Measurements from ENCODE around the gene NPAS1.

NPAS1 gene

DNA sequence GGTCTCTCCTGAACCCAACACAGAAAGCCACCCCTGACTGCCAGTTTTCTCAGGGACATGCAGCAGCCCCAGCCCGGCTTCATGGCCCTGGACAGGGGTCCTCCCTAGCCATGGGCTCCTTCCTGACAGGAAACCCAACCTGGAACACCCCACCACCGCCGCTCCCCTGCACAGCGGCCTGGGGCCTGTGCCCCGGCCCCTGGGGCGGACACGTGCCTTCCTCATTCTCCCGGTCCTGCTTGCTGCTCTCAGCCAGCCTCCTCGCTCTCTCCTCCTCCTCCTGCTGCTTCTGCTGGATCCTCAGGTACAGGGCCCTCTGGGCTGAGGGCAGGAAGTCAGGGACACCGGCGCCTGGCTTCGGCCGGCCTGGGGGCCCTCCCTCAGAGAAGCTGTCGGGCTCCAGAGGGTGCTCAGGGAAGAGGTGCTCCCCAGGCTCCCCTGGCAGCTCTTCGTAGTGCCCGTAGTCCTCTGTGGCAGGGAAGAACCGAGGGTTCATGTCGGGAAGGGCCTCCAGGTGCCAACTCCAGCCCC, 49.3 kb downstream of the NPAS1 start:
- H3K4me3 ChIP-seq (ENCODE audit: low read length in 2 of 2) = no peak overlapping the region
- H2BK15ac ChIP-seq (ENCODE audit: low read length) = no peak overlapping the region
- WGBS, 2 donors (ENCODE audit: extremely low coverage in 2 of 2, insufficient read length in 2 of 2, insufficient replicate concordance in 1 of 2) = no CpG with 5 or more reads among the region's 18 CpGs
- H3K9me3 ChIP-seq (replicated peaks in 1 of 2; ENCODE audit: control insufficient read depth in 2 of 2, insufficient read depth in 1 of 2, low read depth in 1 of 2, low read length in 2 of 2) = no peaks in the 10 kb centered on the region
- H2AFZ ChIP-seq (ENCODE audit: low read length) = no peak overlapping the region
- no peak overlapping the region for H3K9ac ChIP-seq (ENCODE audit: low read depth, low read length, poor library complexity)
- H2BK120ac ChIP-seq (ENCODE audit: low read depth, low read length) = no peak overlapping the region
- no peak overlapping the region for H3K4me2 ChIP-seq (ENCODE audit: insufficient read depth, low read length, poor library complexity, severe bottlenecking)
- no peak overlapping the region for H3K23ac ChIP-seq (ENCODE audit: low read depth, low read length, poor library complexity)
- no peaks in the 10 kb centered on the region for H3K4me1 ChIP-seq (ENCODE audit: control insufficient read depth in 2 of 2, insufficient read depth in 1 of 2, low read depth in 1 of 2, low read length in 2 of 2)
- H3K4ac ChIP-seq (ENCODE audit: low read length) = no peak overlapping the region
- H3K79me1 ChIP-seq (ENCODE audit: low read depth, low read length) = peaks cover 17% of the 10 kb centered on the region
- no peak overlapping the region for H2BK5ac ChIP-seq (ENCODE audit: low read length)
- no peak overlapping the region for H4K8ac ChIP-seq (ENCODE audit: low read depth, low read length)
- no peak overlapping the region for H3K14ac ChIP-seq (ENCODE audit: low read length)
- no peak overlapping the region for H2AK5ac ChIP-seq (ENCODE audit: low read depth, low read length)
- DNase-seq (ENCODE audit: low spot score) = no peak
- no peak overlapping the region for H2BK12ac ChIP-seq (ENCODE audit: low read length)
- no peak overlapping the region for H3K18ac ChIP-seq (ENCODE audit: low read length)
- H3K27me3 ChIP-seq (ENCODE audit: control insufficient read depth in 3 of 3, insufficient read depth in 3 of 3, low read depth in 1 of 3, low read length in 3 of 3) = no peaks in the 10 kb centered on the region
- H4K91ac ChIP-seq (ENCODE audit: low read depth, low read length, poor library complexity) = no peak overlapping the region
- H3K36me3 ChIP-seq (replicated peaks in 1 of 2; ENCODE audit: control insufficient read depth in 2 of 2, insufficient read depth in 2 of 2, low read length in 2 of 2) = peaks cover 63 to 97% of the 10 kb centered on the region in 2 donors
- no peak overlapping the region for H3K27ac ChIP-seq (replicated peaks; ENCODE audit: low read length)

DNA sequence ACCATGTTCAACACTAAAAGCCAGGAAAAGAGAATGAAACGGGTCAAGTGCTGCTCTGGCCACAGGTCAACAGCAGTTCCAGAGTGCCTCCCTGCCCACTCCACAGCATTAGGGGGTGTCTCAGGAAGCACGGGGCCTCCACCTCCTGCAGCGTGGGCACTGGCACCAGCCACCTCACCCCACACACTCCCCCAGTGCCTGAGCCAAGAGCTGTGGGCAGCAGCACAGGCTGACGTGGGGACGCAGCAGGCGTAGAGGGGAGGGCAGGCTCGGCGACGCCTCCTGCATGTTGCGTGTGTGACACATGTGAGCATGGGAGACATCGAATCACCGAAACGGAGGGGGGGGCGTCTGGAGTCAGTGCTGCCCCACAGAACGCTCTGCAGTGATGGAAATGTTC, 50.2 kb downstream of the NPAS1 start:
- no peak overlapping the region for H2BK120ac ChIP-seq (ENCODE audit: low read depth, low read length)
- H3K4me3 ChIP-seq (ENCODE audit: low read length in 2 of 2) = peak overlapping the region in 1 of 2 donors; percentile 4
- H2BK12ac ChIP-seq (ENCODE audit: low read length) = no peak overlapping the region
- H3K9me3 ChIP-seq (replicated peaks in 1 of 2; ENCODE audit: control insufficient read depth in 2 of 2, insufficient read depth in 1 of 2, low read depth in 1 of 2, low read length in 2 of 2) = no peaks in the 10 kb centered on the region
- no peak overlapping the region for H4K8ac ChIP-seq (ENCODE audit: low read depth, low read length)
- no peak overlapping the region for H3K27ac ChIP-seq (replicated peaks; ENCODE audit: low read length)
- H3K23ac ChIP-seq (ENCODE audit: low read depth, low read length, poor library complexity) = no peak overlapping the region
- H2BK15ac ChIP-seq (ENCODE audit: low read length) = no peak overlapping the region
- H2AK5ac ChIP-seq (ENCODE audit: low read depth, low read length) = no peak overlapping the region
- H3K4ac ChIP-seq (ENCODE audit: low read length) = no peak overlapping the region
- H3K18ac ChIP-seq (ENCODE audit: low read length) = no peak overlapping the region
- no CpG with 5 or more reads among the region's 15 CpGs for WGBS, 2 donors (ENCODE audit: extremely low coverage in 2 of 2, insufficient read length in 2 of 2, insufficient replicate concordance in 1 of 2)
- no peak overlapping the region for H2BK5ac ChIP-seq (ENCODE audit: low read length)
- no peak for DNase-seq (ENCODE audit: low spot score)
- no peaks in the 10 kb centered on the region for H3K27me3 ChIP-seq (ENCODE audit: control insufficient read depth in 3 of 3, insufficient read depth in 3 of 3, low read depth in 1 of 3, low read length in 3 of 3)
- no peak overlapping the region for H4K91ac ChIP-seq (ENCODE audit: low read depth, low read length, poor library complexity)
- H3K14ac ChIP-seq (ENCODE audit: low read length) = peak overlapping the region; percentile 47
- no peak overlapping the region for H3K9ac ChIP-seq (ENCODE audit: low read depth, low read length, poor library complexity)
- H3K4me1 ChIP-seq (ENCODE audit: control insufficient read depth in 2 of 2, insufficient read depth in 1 of 2, low read depth in 1 of 2, low read length in 2 of 2) = no peaks in the 10 kb centered on the region
- no peak overlapping the region for H2AFZ ChIP-seq (ENCODE audit: low read length)
- H3K79me1 ChIP-seq (ENCODE audit: low read depth, low read length) = peaks cover 23% of the 10 kb centered on the region
- H3K36me3 ChIP-seq (replicated peaks in 1 of 2; ENCODE audit: control insufficient read depth in 2 of 2, insufficient read depth in 2 of 2, low read length in 2 of 2) = peaks cover 65 to 97% of the 10 kb centered on the region in 2 donors
- H3K4me2 ChIP-seq (ENCODE audit: insufficient read depth, low read length, poor library complexity, severe bottlenecking) = no peak overlapping the region

DNA sequence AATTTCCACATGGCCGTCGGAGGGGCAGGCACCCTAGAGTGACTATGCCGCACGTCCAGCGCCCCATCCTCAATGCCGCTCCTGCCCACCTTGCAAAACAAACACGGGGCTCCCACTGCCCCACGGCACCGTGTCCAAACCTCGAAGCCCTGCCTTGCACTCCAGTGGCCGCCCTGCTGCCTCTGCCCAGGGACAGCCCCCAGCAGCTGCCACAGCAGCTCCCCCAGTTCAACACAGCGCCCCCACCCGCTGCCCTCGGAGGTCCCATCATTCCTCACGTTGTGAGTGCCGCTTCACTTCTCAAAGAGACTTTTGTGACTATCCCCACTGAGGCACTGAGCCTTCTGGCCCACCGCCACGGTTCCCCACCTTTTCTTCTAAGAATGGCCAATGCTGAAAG, 51.1 kb downstream of the NPAS1 start:
- Histone ChIP-seq H3K27me3 (ENCODE audit: control insufficient read depth in 3 of 3, insufficient read depth in 3 of 3, low read depth in 1 of 3, low read length in 3 of 3) (no peaks in the 10 kb centered on the region), H3K9ac (ENCODE audit: low read depth, low read length, poor library complexity) (no peak overlapping the region), H3K36me3 (replicated peaks in 1 of 2; ENCODE audit: control insufficient read depth in 2 of 2, insufficient read depth in 2 of 2, low read length in 2 of 2) (peaks cover 68 to 97% of the 10 kb centered on the region in 2 donors), H4K8ac (ENCODE audit: low read depth, low read length) (no peak overlapping the region), H3K27ac (replicated peaks; ENCODE audit: low read length) (no peak overlapping the region), H4K91ac (ENCODE audit: low read depth, low read length, poor library complexity) (no peak overlapping the region), H3K4me1 (ENCODE audit: control insufficient read depth in 2 of 2, insufficient read depth in 1 of 2, low read depth in 1 of 2, low read length in 2 of 2) (no peaks in the 10 kb centered on the region), H3K18ac (ENCODE audit: low read length) (no peak overlapping the region), H2AK5ac (ENCODE audit: low read depth, low read length) (no peak overlapping the region), H3K9me3 (replicated peaks in 1 of 2; ENCODE audit: control insufficient read depth in 2 of 2, insufficient read depth in 1 of 2, low read depth in 1 of 2, low read length in 2 of 2) (no peaks in the 10 kb centered on the region), H3K4me2 (ENCODE audit: insufficient read depth, low read length, poor library complexity, severe bottlenecking) (no peak overlapping the region), H3K4ac (ENCODE audit: low read length) (no peak overlapping the region), H3K4me3 (ENCODE audit: low read length in 2 of 2) (no peak overlapping the region), H3K23ac (ENCODE audit: low read depth, low read length, poor library complexity) (no peak overlapping the region), H2BK15ac (ENCODE audit: low read length) (no peak overlapping the region), H2BK12ac (ENCODE audit: low read length) (no peak overlapping the region), H3K79me1 (ENCODE audit: low read depth, low read length) (peaks cover 26% of the 10 kb centered on the region), H2AFZ (ENCODE audit: low read length) (no peak overlapping the region), H2BK5ac (ENCODE audit: low read length) (peak overlapping the region; percentile 53), H3K14ac (ENCODE audit: low read length) (no peak overlapping the region), H2BK120ac (ENCODE audit: low read depth, low read length) (no peak overlapping the region)
- DNase-seq (ENCODE audit: low spot score) = no peak
- WGBS, 2 donors (ENCODE audit: extremely low coverage in 2 of 2, insufficient read length in 2 of 2, insufficient replicate concordance in 1 of 2) = no CpG with 5 or more reads among the region's 18 CpGs

DNA sequence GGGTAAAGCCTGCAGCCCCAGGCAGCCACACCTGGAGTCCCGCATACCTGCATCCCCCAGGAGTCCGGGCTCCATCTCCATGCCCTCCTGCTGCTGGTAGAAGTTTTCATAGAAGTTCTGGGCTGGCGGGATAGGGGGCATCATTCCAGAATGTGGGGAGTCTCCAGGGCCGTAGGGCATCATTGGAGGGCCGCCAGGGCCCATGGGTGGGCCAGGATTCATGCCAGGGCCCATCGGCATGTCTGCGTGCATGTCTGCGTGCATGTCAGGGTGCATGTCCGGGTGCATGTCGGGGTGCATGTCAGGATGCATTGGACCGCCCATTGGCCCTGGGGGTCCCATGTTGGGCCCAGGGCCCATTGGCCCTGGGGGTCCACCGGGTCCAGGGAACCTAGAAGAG, 52.1 kb downstream of the NPAS1 start:
- H3K23ac ChIP-seq (ENCODE audit: low read depth, low read length, poor library complexity) = no peak overlapping the region
- no peak overlapping the region for H3K18ac ChIP-seq (ENCODE audit: low read length)
- no peak overlapping the region for H4K91ac ChIP-seq (ENCODE audit: low read depth, low read length, poor library complexity)
- H3K9me3 ChIP-seq (replicated peaks in 1 of 2; ENCODE audit: control insufficient read depth in 2 of 2, insufficient read depth in 1 of 2, low read depth in 1 of 2, low read length in 2 of 2) = no peaks in the 10 kb centered on the region
- no peak overlapping the region for H2BK12ac ChIP-seq (ENCODE audit: low read length)
- H3K4me2 ChIP-seq (ENCODE audit: insufficient read depth, low read length, poor library complexity, severe bottlenecking) = no peak overlapping the region
- no peak overlapping the region for H3K4me3 ChIP-seq (ENCODE audit: low read length in 2 of 2)
- no peak overlapping the region for H2BK5ac ChIP-seq (ENCODE audit: low read length)
- H3K4me1 ChIP-seq (ENCODE audit: control insufficient read depth in 2 of 2, insufficient read depth in 1 of 2, low read depth in 1 of 2, low read length in 2 of 2) = no peaks in the 10 kb centered on the region
- no peaks in the 10 kb centered on the region for H3K27me3 ChIP-seq (ENCODE audit: control insufficient read depth in 3 of 3, insufficient read depth in 3 of 3, low read depth in 1 of 3, low read length in 3 of 3)
- WGBS, 2 donors (ENCODE audit: extremely low coverage in 2 of 2, insufficient read length in 2 of 2, insufficient replicate concordance in 1 of 2) = no CpG with 5 or more reads among the region's 12 CpGs
- H2BK120ac ChIP-seq (ENCODE audit: low read depth, low read length) = no peak overlapping the region
- H3K27ac ChIP-seq (replicated peaks; ENCODE audit: low read length) = no peak overlapping the region
- peaks cover 68 to 98% of the 10 kb centered on the region in 2 donors for H3K36me3 ChIP-seq (replicated peaks in 1 of 2; ENCODE audit: control insufficient read depth in 2 of 2, insufficient read depth in 2 of 2, low read length in 2 of 2)
- H3K4ac ChIP-seq (ENCODE audit: low read length) = no peak overlapping the region
- no peak overlapping the region for H2AFZ ChIP-seq (ENCODE audit: low read length)
- peaks cover 24% of the 10 kb centered on the region for H3K79me1 ChIP-seq (ENCODE audit: low read depth, low read length)
- no peak overlapping the region for H2AK5ac ChIP-seq (ENCODE audit: low read depth, low read length)
- no peak overlapping the region for H3K14ac ChIP-seq (ENCODE audit: low read length)
- DNase-seq (ENCODE audit: low spot score) = no peak
- no peak overlapping the region for H2BK15ac ChIP-seq (ENCODE audit: low read length)
- no peak overlapping the region for H3K9ac ChIP-seq (ENCODE audit: low read depth, low read length, poor library complexity)
- no peak overlapping the region for H4K8ac ChIP-seq (ENCODE audit: low read depth, low read length)

Data from neuronal stem cell (in vitro differentiated cells).